GM19452 (cell line): ENCODE measurements around the gene ITGA6.
"Not testable (repeated sequence)": the region's sequence is repeated elsewhere in the genome, so short reads cannot be mapped to it uniquely, and the experiment has no call there.

ENCODE experiments used
- ATAC-seq: cut with Tn5 transposase; IDR thresholded peaks from one replicate; pipeline ENCODE4 v1.9.1; 2021; ENCODE audit not compliant: unreplicated experiment

Gene ITGA6

DNA sequence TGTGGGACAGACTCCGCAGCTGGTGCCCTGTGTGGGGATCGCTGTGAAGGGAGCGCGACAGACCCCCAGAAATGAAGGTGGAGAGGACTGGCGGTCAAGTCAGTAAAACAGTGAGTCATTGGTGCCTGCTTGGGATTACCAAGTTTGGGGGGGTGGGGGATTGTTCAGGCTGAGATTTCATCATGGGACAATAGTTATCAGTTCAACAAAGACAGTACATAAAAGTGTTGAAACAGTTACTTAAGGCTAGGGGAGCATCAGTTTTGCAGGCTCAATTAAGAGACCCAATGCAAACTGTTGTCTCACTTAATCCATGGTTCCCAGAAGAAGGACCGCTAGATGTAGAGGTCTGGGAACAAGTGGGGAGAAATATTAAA lies 86.1 kb downstream of the ITGA6 start:
- no peak for ATAC-seq

DNA sequence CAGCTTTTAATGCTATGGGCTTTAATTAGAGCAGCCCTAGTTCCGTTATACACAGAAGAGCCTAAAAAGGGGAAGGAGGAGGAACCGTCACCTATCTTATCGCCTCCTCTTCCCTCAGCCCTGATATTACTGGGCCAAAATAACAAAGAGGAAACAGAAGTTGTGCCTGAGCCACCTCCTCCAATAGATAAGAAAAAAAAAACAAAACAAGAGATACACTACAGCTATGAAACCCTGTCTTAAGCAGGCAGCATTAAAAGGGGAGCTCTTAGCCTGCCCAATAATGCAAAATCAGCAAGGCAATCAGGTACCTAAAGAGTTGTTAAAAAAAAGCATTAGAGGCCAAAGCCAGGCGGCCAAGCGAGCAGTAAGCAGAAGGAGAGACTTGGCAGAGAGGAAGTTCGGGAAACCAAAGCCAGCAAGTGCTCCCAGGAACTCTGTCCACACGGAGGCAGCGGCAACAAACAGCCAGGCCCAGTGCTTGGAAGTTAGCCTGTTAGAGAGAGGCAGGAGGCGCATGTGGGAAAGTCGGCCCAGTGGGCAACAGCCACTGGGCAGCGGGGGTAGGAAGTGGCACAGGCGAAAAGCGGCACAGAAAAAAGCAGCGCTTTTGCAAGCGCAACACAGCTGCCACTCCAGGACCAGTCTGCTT lies 86.7 kb downstream of the ITGA6 start:
- no peak for ATAC-seq

DNA sequence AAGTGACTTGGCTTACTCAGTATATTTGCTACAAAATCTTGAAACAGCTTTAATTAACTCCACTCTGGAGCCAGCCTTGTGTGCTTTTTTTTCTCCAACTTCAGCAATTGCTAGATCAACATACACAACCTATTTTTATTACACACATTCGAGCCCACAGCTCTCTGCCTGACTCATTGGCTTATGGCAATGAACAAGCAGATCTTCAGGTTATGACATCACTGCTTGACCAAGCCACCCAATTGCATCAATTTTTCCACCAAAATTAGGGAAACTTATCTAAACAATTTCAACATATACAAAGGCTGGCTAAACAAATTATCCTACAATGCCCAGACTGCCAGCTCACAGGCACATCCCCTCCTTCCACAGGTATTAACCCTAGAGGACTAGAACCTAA lies 88.9 kb downstream of the ITGA6 start:
- no peak for ATAC-seq

DNA sequence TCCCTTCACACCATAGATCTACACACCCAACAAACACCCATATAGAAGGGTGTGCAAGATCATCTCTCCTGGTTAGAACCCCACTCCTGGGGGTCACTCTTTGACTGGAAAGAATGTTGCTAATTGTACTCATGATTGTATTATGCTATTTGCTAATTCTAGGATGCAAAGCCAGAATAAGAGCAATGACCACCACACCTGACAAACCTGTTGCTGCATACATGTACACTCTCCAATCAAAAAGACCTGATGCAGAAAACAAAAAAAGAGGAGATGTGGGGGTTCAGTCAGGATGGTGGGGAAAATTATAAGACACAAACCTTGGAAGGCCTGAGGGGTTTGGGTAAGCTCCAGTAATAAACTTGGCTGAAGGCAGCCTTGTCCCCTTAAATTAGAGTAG lies 91.6 kb downstream of the ITGA6 start:
- ATAC-seq = no peak

DNA sequence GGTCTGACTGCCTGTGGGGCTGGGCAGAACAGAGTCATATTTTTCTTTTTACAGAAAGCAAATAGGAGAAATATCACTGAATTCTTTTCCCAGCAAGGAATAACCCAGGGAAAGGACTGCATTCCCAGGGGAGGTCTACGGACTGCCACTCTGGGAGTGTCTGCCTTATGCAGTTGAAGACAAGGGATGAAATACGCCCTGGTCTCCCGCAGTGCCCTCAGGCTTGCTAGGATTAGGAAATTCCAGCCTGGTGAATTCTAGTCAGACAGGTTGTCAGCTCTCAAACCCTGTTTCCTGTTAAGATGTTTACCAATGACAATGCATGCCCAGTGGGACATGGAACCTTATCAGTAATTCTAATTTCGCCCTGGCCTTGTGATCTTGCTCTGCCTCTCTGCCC lies 98.2 kb downstream of the ITGA6 start:
- no peak for ATAC-seq

DNA sequence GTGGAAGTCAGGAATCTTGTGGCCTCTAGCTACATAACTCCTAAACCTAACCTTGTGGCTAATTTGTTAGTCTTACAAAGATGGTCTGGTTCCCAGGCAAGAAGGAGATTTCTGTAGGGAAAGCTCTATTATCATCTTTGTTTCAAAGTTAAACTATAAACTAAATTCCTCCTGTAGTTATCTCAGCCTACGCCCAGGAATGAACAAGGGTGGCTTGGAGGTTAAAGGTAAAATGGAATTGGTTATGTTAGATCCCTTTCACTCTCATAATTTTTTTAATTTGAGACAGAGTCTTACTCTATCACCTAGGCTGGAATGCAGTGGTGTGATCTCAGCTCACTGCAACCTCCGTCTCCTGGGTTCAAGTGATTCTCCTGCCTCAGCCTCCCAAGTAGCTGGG lies 103.9 kb downstream of the ITGA6 start:
- ATAC-seq = no peak

DNA sequence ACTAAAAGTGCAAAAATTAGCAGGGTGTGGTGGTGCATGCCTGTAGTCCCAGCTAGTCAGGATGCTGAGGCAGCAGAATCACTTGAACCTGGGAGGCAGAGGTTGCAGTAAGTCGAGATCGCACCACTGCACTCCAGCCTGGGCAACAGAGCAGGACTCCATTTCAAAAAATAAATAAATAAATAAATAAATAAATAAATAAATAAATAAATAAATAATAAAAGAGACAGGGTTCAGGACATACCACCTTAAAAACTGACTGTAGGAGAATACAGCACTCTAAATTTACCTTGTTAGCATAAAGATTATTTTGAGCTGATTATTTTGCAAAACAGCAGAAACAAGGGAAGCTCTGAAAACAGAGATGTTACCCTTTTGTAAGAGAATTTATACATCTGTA lies 105.1 kb downstream of the ITGA6 start:
- ATAC-seq = not testable (repeated sequence)

DNA sequence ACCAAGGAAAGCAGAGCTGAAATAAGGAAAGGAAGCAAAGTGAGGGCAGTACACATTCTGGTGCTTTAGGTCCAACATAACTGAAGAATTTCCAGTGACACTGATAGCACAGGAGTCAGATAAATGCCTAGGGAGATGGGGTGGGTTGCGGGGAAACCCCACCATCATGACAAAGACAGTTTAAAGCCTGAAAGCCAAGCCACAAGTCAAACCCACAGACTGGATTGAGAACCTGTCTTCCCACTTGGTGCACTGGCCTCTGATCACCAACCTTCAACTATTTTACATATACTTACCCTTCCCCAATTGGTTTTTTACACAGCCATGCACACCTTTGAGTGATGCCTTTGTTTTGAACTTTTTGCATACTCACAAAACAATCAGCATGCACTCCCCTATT lies 106.3 kb downstream of the ITGA6 start:
- no peak for ATAC-seq

DNA sequence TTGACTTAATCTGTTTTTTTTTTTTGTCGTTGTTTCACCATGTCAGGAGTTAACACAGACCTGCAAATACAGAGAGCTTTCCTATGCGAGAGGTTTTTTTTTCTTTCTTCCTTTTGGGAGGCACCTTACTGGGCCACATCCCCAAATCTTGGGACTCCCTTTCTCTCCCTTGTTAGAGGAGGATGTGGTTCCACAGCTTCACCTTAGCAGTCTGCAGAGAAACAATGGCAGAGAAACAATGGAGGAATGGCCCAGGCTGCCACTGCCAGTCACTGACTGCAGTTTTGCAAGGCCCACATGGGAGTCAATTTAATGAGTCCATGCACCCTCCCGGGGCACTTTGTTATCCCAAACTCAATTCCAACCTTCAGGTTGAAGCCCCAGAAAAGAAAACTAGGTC lies 107.7 kb downstream of the ITGA6 start:
- no peak for ATAC-seq

DNA sequence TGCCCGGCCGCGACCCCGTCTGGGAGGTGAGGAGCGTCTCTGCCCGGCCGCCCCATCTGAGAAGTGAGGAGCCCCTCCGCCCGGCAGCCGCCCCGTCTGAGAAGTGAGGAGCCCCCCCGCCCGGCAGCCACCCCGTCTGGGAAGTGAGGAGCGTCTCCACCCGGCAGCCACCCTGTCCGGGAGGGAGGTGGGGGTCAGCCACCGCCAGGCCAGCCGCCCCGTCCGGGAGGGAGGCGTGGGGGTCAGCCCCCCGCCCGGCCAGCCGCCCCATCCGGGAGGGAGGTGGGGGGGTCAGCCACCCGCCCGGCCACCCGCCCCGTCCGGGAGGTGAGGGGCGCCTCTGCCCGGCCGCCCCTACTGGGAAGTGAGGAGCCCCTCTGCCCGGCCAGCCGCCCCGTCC lies 110.5 kb downstream of the ITGA6 start:
- ATAC-seq = not testable (repeated sequence)

DNA sequence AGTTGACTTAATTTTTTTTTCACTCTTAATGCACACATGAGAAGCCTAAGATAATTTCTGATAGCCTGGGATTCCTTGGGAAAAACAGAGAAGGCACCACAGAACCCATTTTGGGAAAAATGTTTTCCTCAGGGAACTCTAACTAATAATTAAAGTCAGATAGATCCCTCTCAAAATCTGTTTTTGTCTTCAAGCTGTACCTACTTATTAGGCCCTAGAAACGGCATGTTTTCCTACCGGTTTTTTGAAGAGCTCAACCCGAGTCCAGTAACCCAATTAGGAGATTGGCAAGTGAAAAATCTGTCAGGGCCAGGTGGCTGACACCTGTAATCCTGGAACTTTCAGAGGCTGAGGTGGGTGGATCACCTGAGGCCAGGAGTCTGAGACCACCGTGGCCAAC lies 112.4 kb downstream of the ITGA6 start:
- no peak for ATAC-seq

DNA sequence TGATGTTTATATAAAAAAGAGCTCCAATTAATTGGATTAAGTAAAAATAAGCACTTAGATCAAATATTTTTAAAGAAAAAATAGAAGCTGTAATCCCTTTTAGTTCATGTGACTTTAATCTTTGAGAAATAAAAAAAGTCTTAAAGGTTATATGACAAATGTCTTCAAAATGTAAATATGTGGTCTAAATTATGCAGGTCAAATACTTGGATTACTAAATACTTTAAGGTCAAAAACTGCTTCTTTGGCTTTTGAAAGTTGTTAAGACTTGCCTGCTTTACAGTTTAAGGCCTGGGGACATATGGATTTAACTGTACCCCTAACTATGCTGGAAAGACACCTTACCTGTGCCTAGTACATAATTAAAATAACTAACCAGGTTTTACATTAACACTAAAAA lies 113.0 kb downstream of the ITGA6 start:
- no peak for ATAC-seq

DNA sequence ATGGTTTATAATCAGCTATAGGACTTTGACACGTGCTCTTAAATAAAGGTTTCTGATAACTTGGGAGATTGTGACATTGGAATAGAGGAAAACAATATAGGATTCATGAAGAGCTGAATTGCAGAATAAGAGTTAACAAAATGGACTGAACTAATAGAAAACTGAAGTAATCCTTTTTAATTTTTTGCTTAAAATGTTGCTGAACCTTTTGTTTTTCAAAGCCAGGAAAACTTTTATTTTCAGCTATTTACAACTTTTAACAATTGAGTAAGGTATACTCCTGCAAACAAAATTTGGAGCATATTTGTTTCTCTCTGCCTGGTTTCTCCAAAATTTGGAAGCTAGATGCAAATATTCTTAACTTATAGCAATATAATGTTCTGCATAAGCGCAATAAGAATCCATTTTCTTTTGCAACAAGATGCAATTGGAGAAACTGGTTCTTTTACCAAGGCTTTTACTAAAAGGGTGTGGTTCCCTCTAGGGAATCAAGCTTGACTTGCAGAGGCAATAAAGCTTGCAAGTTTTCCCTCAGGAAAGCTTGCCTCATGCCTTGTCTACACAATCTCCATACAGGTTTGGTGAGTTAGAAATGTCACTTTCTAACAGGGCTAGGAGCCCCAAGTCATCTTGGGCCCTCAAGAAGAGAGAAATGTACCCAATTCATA lies 118.2 kb downstream of the ITGA6 start:
- no peak for ATAC-seq

DNA sequence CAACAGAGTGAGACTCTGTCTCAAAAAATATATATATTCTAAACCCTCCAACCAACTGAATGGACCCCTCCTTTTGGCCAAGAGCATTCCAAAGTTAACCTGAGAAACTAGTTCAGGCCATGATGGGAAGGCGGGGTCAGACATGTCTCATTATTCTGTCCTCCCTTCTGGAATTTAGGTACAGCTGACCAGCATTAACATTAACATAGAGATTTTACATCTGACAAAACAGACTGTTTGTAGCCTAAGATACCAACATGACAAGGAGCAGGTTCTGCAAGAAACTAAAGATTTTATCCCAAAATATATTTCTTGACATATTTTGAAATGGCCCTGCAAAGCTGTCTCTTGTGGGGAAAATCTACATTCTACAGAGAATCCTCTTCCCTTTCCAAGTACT lies 121.7 kb downstream of the ITGA6 start:
- ATAC-seq = no peak

DNA sequence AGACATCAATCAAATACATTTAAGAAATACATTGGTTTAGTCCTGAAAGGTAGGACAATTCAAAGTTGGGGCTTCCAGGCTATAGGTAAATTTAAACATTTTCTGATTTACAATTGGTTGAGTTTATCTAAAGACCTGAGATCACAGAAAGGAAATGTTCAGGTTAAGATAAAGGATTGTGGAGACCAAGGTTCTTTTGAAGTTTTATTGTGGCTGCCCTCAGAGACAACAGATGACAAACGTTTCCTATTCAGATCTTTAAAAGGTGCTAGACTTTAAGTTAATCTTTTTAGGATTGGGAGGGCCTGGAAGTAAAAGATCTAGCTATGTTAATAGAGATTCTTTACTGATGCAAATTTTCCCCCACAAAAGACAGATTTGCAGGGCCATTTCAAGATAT lies 122.4 kb downstream of the ITGA6 start:
- not testable (repeated sequence) for ATAC-seq

DNA sequence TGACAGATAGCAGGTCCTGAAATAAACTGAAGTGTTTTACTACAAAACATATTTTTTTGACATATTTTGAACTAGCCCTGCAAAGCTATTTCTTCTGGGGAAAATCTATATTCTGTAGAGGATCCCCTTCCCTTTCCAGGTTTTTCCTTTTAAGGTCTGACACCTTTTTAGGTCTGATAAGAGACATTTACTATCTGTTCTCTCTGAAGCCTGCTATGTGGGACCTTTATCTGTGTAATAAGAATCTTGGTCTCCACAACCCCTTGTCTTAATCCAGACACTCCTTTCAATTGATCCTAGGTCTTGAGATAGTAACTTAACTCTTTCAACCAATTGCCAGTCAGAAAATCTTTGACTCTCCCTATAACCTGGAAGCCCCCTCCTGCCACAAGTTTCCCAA lies 123.0 kb downstream of the ITGA6 start:
- no peak for ATAC-seq

DNA sequence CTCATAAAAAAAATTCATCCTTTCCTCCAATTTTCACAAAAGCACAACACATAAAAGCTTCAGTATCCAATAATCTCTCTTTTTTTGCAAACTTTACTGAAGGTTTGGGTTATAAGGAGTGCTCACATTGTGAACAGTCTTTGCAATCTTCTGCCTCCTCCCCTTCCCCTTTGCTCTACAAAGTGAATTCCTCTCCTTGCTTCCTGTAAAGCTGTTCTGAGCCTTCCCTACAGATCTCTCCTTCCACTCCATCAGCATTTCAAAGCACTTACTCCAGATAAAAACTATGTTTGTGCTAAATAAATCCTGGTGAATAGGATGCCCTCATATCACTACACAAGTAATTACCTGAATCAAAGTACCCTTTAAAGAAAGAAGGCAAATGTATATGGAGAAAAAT lies 123.9 kb downstream of the ITGA6 start:
- no peak for ATAC-seq

DNA sequence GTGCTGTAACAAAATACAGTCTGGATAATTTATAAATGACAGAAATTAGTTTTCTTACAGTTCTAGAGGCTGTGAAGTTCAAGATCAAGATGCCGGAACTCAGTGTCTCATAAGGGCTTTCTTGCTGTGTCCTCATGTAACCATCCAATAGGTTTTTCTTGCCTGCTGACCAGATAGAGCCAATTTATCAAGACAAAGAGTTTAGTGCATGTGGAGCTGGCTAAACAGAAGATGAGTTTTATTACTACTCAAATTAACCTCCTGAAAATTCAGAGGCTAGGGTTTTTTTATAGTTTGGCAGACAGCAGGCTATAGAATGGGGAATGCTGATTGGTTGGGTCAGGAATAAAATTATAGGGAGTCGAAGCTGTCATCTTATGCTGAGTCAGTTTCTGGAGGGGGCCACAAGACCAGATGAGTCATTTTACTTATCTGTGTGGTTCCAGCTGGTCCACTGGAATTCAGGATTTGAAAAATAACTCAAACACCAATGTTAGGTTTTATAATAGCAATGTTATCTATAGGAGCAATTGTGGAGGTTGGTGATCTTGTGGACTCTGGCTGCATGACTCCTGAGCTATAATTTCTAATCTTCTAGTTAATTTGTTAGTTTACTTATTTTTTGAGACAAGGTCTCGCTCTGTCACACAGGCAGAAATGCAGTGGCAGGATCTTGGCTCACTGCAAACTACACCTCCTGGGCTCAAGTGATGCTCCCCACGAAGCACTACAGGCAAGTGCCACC lies 125.3 kb downstream of the ITGA6 start:
- ATAC-seq = no peak

DNA sequence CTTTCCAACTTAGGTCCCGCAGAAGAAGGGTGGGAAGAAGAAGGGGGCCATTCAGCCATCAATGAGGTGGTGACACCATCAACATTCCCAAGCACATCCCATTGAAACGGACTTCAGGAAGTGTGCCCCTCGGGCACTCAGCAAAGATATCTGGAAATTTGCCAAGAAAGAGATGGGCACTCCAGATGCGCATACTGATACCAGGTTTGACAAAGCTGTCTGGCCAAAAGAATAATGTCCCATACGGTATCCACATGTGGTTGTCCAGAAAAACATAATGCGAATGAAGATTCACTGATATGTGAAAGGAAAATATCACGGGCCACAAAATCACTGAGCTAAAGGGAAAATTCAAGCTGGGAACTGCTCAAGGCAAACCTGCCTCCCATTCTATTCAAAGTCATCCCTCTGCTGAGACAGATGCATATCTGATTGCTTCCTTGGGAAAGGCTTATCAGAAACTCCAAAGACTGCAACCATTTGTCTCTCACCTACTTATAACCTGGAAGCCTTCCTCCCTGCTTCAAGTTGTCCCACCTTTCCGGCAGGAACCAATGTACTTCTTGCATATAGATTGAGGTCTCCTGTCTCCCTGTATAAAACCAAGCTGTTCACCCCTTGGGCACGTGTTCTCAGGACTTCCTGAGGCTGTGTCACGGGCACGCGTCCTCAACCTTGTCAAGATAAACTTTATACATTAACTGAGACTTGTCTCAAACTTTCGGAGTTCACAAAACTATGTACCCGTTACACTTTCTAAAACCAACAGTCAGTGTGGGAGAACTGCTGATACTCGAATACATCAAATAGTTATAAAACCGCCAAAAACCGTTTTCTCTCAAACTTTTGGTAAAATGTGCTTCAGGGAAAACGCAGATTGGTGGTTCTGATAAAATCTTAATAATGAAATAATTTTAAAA lies 127.2 kb downstream of the ITGA6 start:
- no peak for ATAC-seq

DNA sequence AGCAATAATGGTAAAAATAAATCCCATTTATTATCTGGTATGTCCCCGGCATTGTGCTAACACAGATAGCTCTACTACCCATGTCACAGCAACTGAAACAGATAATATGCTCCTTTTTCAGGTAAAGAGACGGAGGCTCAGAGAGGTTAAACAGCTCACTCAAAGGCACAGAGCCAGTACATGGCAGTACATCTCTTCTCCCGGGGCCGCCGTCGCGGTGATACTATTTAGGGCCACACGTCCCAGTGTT lies 127.8 kb downstream of the ITGA6 start:
- peak; percentile 14 for ATAC-seq
